ENCODE results near the gene ZNF181.

Gene ZNF181

GRCh38 chr19:34773555-34773864 is 39.5 kb downstream of the ZNF181 start:
- TF ChIP-seq CTCF (conservative IDR thresholded peaks at IDR 0.05; ENCODE audit: control insufficient read depth, insufficient read depth, low read depth, low read length) = no peak
- H3K4me3 ChIP-seq (ENCODE audit: control insufficient read depth, low read depth, low read length) = peak overlapping the region; percentile 80
- DNase-seq (ENCODE audit: low read depth) = no peak

GRCh38 chr19:34774857-34775256 is 40.8 kb downstream of the ZNF181 start:
- no peak for TF ChIP-seq CTCF (conservative IDR thresholded peaks at IDR 0.05; ENCODE audit: control insufficient read depth, insufficient read depth, low read depth, low read length)
- DNase-seq (ENCODE audit: low read depth) = no peak

GRCh38 chr19:34778342-34778741 is 44.3 kb downstream of the ZNF181 start:
- no peak for DNase-seq (ENCODE audit: low read depth)
- TF ChIP-seq CTCF (conservative IDR thresholded peaks at IDR 0.05; ENCODE audit: control insufficient read depth, insufficient read depth, low read depth, low read length) = no peak
- H3K4me3 ChIP-seq (ENCODE audit: control insufficient read depth, low read depth, low read length) = no peak overlapping the region

More at GRCh38 chr19:34774857-34775256, 40.8 kb downstream of the ZNF181 start:
- H3K4me3 ChIP-seq (ENCODE audit: control insufficient read depth, low read depth, low read length) = no peak overlapping the region

GRCh38 chr19:34779652-34780051 is 45.6 kb downstream of the ZNF181 start:
- DNase-seq (ENCODE audit: low read depth) = no peak
- H3K4me3 ChIP-seq (ENCODE audit: control insufficient read depth, low read depth, low read length) = no peak overlapping the region
- no peak for TF ChIP-seq CTCF (conservative IDR thresholded peaks at IDR 0.05; ENCODE audit: control insufficient read depth, insufficient read depth, low read depth, low read length)

GRCh38 chr19:34786236-34786635 is 52.2 kb downstream of the ZNF181 start:
- TF ChIP-seq CTCF (conservative IDR thresholded peaks at IDR 0.05; ENCODE audit: control insufficient read depth, insufficient read depth, low read depth, low read length) = no peak
- DNase-seq (ENCODE audit: low read depth) = no peak
- no peak overlapping the region for H3K4me3 ChIP-seq (ENCODE audit: control insufficient read depth, low read depth, low read length)

- TF ChIP-seq CTCF (conservative IDR thresholded peaks at IDR 0.05; ENCODE audit: control insufficient read depth, insufficient read depth, low read depth, low read length) = no peak
- DNase-seq (ENCODE audit: low read depth) = no peak
- H3K4me3 ChIP-seq (ENCODE audit: control insufficient read depth, low read depth, low read length) = no peak overlapping the region
Observed at GRCh38 chr19:34787059-34787824, 53.2 kb downstream of the ZNF181 start.

- DNase-seq (ENCODE audit: low read depth) = no peak
- H3K4me3 ChIP-seq (ENCODE audit: control insufficient read depth, low read depth, low read length) = no peak overlapping the region
- no peak for TF ChIP-seq CTCF (conservative IDR thresholded peaks at IDR 0.05; ENCODE audit: control insufficient read depth, insufficient read depth, low read depth, low read length)
Observed at GRCh38 chr19:34788074-34788473, 54.0 kb downstream of the ZNF181 start.
